Measurements from ENCODE around the gene DLL3.

DLL3 gene

GRCh38 chr19:39517432-39517831 is 18.7 kb downstream of the DLL3 start:
- no peak for DNase-seq

GRCh38 chr19:39518458-39518857 is 19.7 kb downstream of the DLL3 start:
- no peak for DNase-seq

DNA sequence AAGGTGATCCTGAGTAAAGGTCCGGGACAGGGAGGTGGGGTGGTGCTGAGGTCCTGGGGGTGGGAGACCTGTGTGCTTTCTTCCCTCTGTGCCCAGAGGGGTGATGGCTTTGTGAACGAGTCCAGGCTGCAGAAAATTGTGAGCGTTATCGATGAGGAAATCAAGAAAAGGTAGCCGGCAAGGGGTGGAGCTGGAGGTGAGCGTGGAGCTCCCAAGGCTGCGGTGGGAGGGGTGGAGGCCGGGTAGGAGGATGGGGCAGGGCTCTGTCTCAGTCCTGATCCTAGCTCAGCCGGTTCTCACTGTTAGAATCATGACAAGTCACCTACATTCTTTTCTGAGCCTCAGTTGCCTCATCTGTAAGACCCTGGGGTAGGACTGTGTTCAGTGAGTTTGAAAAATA is 20.2 kb downstream of the DLL3 start:
- no peak for DNase-seq

GRCh38 chr19:39520541-39521484 is 22.1 kb downstream of the DLL3 start:
- no peak for DNase-seq

- peak; percentile 88 to 90 for DNase-seq
Measured at GRCh38 chr19:39524495-39524894, 25.7 kb downstream of the DLL3 start.

DNA sequence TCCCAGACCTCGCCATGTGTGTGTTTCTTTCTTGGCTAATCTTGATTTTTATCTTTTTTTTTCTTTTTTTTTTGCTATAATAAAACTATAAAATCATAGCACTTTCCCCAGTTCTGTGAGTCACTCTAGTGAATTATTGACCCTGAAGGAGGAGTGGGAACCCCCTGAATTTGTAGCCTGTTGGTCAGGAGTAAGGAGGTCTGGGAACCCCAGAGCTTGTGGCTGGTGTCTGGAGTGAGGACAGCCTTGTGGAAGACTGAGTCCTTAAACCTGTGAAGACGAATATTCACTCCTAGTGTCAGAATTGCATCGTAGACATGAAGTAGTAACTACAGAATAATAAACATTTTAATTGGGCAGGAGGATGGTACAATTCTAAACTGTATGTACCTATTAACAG is 26.5 kb downstream of the DLL3 start:
- no peak for DNase-seq

DNA sequence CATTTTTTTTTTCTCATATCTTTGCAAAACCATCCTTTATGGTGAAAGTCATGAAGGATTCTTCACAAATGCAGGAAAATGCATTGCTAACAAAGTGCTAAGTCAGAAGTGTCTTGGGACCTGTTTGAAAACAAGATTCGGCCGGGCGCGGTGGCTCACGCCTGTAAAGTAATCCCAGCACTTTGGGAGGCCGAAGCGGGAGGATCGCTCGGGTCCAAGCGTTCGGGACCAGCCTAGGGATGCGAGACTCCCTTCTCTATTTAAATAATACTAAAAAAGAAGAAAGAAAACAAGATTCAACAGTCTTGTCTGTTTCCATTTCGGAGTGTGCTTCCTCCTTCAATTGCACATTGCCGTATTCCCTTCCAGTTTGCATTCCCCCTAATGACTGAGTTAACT is 33.1 kb downstream of the DLL3 start:
- DNase-seq: no peak

- DNase-seq: peak; percentile 98
Measured at GRCh38 chr19:39532233-39533002, 33.7 kb downstream of the DLL3 start, which contains the start of gene EID2B. EID2B (minus strand) TSS chr19:39532852; CDS start chr19:39532802, 50 bp downstream.

- DNase-seq: no peak
Measured at GRCh38 chr19:39533003-39533512, 34.3 kb downstream of the DLL3 start.

DNA sequence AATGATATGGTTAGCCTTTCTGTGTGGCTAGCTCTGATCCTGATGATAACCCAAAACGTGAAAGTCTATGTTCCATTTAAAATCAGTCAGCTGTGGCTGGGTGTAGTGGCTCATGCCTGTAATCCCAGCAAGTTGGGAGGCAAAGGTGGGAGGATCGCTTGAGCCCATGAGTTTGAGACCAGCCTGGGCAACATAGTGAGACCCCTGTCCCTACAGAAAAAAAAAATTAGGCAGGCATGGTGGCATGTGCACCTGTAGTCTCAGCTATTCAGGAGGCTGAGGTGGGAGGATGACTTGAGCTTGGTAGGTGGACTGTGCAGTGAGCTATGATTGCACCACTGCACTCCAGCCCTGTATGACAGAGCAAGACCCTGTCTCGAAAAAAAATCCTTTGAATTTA is 35.0 kb downstream of the DLL3 start:
- no peak for DNase-seq

GRCh38 chr19:39539165-39539517 is 40.4 kb downstream of the DLL3 start:
- no peak for DNase-seq

- peak; percentile 95 to 98 for DNase-seq
Measured at GRCh38 chr19:39539518-39540332, 41.0 kb downstream of the DLL3 start, which contains the start of gene EID2. EID2 (minus strand) TSS chr19:39540161; CDS start chr19:39540079, 82 bp downstream.

GRCh38 chr19:39540333-39540673 is 41.6 kb downstream of the DLL3 start:
- no peak for DNase-seq

- no peak for DNase-seq
Measured at GRCh38 chr19:39542206-39542605, 43.5 kb downstream of the DLL3 start.

DNA sequence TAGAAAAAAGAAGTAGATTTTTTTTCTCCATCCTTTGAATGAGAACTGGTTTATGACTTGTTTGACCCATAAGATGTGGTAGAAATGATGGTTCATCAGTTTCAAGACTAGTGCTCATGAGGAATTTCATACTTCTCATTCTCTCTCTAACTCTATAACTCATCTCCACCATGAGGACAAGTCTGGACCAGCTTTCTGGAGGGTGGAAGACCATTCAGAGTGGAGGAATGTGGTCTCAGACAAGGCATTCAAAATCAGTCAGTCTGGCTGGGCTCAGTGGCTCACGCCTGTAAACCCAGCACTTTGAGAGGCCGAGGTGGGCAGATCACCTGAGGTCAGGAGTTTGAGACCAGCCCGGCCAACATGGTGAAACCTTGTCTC is 44.7 kb downstream of the DLL3 start:
- DNase-seq: no peak

DNA sequence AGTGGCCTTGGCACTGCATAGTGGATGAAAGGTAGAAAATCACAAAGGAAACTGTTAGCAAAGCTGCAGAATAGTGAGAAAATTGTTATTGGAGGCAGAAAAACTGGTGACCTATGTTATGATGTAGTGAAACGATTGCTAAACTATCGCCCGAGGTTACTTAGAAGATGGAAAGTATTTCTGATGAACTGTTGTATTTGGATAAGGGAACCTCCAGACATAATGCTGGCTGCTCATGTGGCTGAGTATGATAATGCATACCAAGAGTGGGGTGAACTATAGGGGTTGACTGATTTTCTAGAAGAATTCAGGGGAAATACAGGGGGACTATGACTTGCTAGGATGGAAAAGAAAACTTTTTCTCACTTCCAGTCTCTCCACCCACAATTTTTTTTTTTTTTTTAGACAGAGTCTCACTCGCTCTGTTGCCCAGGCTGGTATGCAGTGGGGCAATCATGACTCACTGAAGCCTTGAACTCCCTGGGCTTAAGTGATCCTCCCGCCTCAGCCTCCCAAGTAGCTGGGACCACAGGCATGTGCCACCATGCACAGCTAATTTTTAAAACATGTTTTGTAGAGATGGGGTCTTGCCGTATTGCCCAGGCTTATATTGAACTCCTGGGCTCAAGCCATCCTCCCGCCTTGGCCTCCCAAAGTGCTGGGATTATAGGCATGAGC is 45.6 kb downstream of the DLL3 start:
- DNase-seq: no peak

GRCh38 chr19:39544911-39545310 is 46.2 kb downstream of the DLL3 start:
- no peak for DNase-seq

GRCh38 chr19:39546599-39546998 is 47.9 kb downstream of the DLL3 start:
- no peak for DNase-seq

GRCh38 chr19:39550197-39550596 is 51.5 kb downstream of the DLL3 start:
- DNase-seq: no peak

DNA sequence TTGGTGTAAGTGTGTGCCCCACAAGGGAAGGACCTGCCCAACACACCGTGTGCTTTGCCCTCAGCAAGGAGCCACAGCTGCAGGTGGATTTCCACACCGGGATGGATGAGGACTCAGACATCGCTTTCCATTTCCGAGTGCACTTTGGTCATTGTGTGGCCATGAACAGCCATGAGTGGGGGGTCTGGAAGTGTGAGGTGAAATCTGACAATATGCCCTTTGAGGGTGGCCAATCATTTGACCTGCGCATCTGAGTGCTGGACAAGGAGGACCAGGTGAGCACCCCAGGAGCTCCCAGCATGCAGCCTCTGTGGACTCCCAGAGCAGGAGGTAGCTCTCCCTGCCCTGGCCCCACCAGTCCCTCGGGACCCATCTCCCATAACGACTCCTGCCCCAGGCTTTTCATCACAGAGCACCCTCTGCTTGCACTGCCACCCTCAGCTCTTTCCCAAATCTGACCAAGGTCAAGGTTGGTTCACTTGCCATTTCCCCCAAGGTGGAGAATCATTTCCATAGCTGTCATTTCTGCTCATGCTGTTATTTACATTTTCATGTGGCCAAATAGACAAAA is 54.4 kb downstream of the DLL3 start:
- no peak for DNase-seq

DNA sequence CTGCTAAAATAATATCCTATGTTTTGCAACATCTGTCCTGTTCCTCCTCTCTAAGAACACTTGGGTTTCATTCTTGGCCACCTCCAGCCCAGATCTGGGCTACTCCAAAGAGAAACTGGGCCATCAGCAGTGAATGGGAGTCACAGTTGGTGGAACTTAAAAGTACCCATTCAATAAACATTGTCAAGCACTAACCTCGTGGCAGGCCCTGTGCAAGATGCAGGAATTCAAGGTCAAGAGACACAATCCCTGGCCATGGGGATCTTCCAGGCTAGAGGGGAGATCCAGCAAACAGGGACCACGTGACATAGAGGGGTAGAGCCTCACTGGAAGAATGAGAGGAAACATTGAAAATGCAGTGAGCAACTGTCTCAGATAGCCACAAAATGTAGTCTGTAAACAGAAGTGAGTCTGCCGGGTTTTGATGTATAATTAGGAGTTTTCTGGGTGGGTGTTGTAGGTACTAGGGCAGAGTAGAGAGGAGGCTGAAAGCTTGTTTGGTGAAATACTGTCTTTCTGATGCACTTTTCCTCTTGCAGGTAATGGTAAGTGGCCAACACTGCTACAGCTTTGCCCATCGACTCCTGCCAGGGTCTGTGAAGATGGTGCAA is 56.1 kb downstream of the DLL3 start:
- no peak for DNase-seq
